Activated T-helper 2 cell treated with anti-CD3 and anti-CD28 coated beads, Interferon-gamma antibody, Interleukin-2, Interleukin-4, amounts not matched to agents 10 μg/mL and 5 μg/mL and 100 μg/mL, durations not matched to agents 14 hours and 24 hours and 36 hours (primary cell): ENCODE data around the gene KCNAB1. TPM values are rescaled to one million over a fixed set of nuclear protein-coding genes. Genes with fewer than 3 reads are reported as not detected.

Experiments used
- DNase-seq: peaks from one replicate; pipeline ENCODE4 v3.0.0; 2021; ENCODE audit warnings: low spot score
- H3K27ac Mint-ChIP-seq: one replicate; pipeline ENCODE4 v1.8.0; 2021; ENCODE audit warnings: mixed read lengths
- H3K27me3 Mint-ChIP-seq: one replicate; pipeline ENCODE4 v1.8.0; 2021; ENCODE audit warnings: low read depth, mixed read lengths
- H3K36me3 Mint-ChIP-seq: one replicate; pipeline ENCODE4 v1.8.0; 2021; ENCODE audit warnings: low read depth, mixed read lengths
- H3K4me1 Mint-ChIP-seq: one replicate; pipeline ENCODE4 v1.8.0; 2021; ENCODE audit warnings: low read depth, mixed read lengths
- H3K4me3 Mint-ChIP-seq: one replicate; pipeline ENCODE4 v1.8.0; 2021; ENCODE audit warnings: low read depth, mild to moderate bottlenecking, moderate library complexity, mixed read lengths
- H3K9me3 Mint-ChIP-seq: one replicate; pipeline ENCODE4 v1.8.0; 2021; ENCODE audit warnings: mixed read lengths
- intact Hi-C: fragments of 100-400 bp; cut with micrococcal nuclease; formaldehyde crosslinking; loops from one replicate; pipeline ENCODE4 v1.15.1; 2023
- total RNA-seq: library from RNA; stranded (reverse); gene quantifications from 2 replicates; pipeline ENCODE4 v1.2.3, GENCODE V29; 2022

KCNAB1 gene
- total RNA-seq, 1 donor from 2014 or later = not detected

- intact Hi-C loops = no loop called here
- no peak overlapping the region for H3K27ac Mint-ChIP-seq
- H3K36me3 Mint-ChIP-seq = no peaks in the 10 kb centered on the region
- no peaks in the 10 kb centered on the region for H3K4me1 Mint-ChIP-seq
- no peak overlapping the region for H3K4me3 Mint-ChIP-seq
- no peaks in the 10 kb centered on the region for H3K9me3 Mint-ChIP-seq
- no peak for DNase-seq
- H3K27me3 Mint-ChIP-seq = peaks cover 3% of the 10 kb centered on the region
Observed at GRCh38 chr3:156251424-156251823, 131.0 kb downstream of the KCNAB1 start.

- Mint-ChIP-seq H3K27me3 (peaks cover 6% of the 10 kb centered on the region), H3K4me1 (no peaks in the 10 kb centered on the region), H3K27ac (no peak overlapping the region), H3K4me3 (no peak overlapping the region), H3K9me3 (no peaks in the 10 kb centered on the region), H3K36me3 (no peaks in the 10 kb centered on the region)
- intact Hi-C loops = no loop called here
- DNase-seq = no peak
Observed at GRCh38 chr3:156252656-156253055, 132.3 kb downstream of the KCNAB1 start.

- Mint-ChIP-seq H3K27ac (no peak overlapping the region), H3K27me3 (peaks cover 6% of the 10 kb centered on the region), H3K9me3 (no peaks in the 10 kb centered on the region), H3K36me3 (no peaks in the 10 kb centered on the region), H3K4me3 (no peak overlapping the region), H3K4me1 (no peaks in the 10 kb centered on the region)
- DNase-seq = no peak
- intact Hi-C loops = no loop called here
Observed at GRCh38 chr3:156253150-156253549, 132.8 kb downstream of the KCNAB1 start.

DNA sequence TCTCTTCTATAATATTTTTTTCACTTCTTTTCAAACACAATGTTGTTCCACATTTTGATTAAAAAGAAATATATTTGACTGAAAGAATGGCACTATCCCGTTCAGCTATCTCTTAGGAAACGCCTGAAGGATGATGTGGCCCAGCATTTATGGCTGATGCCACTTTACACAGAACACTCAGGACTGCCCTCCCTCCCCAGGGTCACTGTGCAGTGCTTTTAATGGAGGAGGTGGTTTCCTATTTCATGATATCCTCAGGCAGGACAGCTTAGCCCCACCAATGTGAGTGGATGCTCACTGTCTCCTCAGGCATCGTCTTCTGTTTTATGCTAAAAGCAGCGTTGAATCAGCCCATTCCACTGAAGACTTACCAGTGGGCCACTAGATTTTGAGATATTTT lies 135.9 kb downstream of the KCNAB1 start:
- Mint-ChIP-seq H3K27me3 (peaks cover 10% of the 10 kb centered on the region), H3K36me3 (no peaks in the 10 kb centered on the region), H3K9me3 (no peaks in the 10 kb centered on the region), H3K4me1 (no peaks in the 10 kb centered on the region), H3K4me3 (no peak overlapping the region), H3K27ac (no peak overlapping the region)
- intact Hi-C loops = no loop called here
- DNase-seq = no peak

- intact Hi-C loops = no loop called here
- Mint-ChIP-seq H3K27me3 (peaks cover 10% of the 10 kb centered on the region), H3K4me3 (no peak overlapping the region), H3K9me3 (no peaks in the 10 kb centered on the region), H3K4me1 (no peaks in the 10 kb centered on the region), H3K27ac (no peak overlapping the region), H3K36me3 (no peaks in the 10 kb centered on the region)
- DNase-seq = no peak
Observed at GRCh38 chr3:156256945-156257344, 136.6 kb downstream of the KCNAB1 start.

- intact Hi-C loops = no loop called here
- H3K4me3 Mint-ChIP-seq = no peak overlapping the region
- H3K27me3 Mint-ChIP-seq = peaks cover 10% of the 10 kb centered on the region
- H3K36me3 Mint-ChIP-seq = no peaks in the 10 kb centered on the region
- no peak overlapping the region for H3K27ac Mint-ChIP-seq
- H3K9me3 Mint-ChIP-seq = no peaks in the 10 kb centered on the region
- H3K4me1 Mint-ChIP-seq = no peaks in the 10 kb centered on the region
- no peak for DNase-seq
Observed at GRCh38 chr3:156258301-156258700, 137.9 kb downstream of the KCNAB1 start.

GRCh38 chr3:156259896-156260295 lies 139.5 kb downstream of the KCNAB1 start:
- Mint-ChIP-seq H3K4me3 (no peak overlapping the region), H3K27ac (no peak overlapping the region), H3K4me1 (no peaks in the 10 kb centered on the region), H3K27me3 (peaks cover 8% of the 10 kb centered on the region), H3K36me3 (no peaks in the 10 kb centered on the region), H3K9me3 (no peaks in the 10 kb centered on the region)
- intact Hi-C loops = no loop called here
- DNase-seq = no peak

DNA sequence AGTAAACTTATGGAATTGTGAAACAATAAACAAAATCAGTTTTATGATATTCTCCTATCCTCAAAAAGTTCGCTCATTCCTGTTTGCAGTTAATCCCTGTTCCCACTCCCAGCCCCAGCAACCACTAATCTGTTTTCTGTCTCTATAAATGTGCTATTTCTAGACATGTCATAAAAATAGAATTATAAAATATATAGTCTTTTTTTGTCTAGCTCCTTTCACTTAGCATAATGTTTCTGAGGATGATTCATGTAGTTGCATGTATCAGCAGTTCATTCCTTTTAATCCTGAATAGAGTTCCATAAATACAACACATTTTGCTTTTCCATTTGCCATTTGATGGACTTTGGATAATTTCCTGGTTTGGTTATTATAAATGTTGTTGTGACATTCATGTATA lies 140.0 kb downstream of the KCNAB1 start:
- Mint-ChIP-seq H3K4me3 (no peak overlapping the region), H3K27ac (no peak overlapping the region), H3K27me3 (peaks cover 8% of the 10 kb centered on the region), H3K36me3 (no peaks in the 10 kb centered on the region), H3K4me1 (no peaks in the 10 kb centered on the region), H3K9me3 (no peaks in the 10 kb centered on the region)
- no peak for DNase-seq
- intact Hi-C loops = no loop called here

DNA sequence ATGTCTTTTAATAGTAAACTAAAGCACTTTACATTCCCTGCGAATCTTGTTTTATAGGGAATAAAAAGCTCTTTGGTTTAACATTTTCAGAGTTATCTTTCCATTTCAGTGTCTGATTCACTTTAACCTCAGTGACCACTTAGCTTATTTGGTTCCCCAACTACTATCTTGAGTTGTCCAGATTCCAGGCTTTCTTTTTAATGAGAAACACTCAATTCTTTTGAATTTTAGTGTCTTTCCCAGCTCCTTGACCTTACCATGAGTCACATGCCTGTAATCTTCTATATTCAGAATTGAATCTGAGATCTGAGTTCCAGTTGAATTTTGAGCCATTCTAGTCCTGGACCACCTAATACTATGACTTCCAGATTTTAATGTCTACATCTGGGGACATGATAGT lies 144.4 kb downstream of the KCNAB1 start:
- no peak overlapping the region for H3K27ac Mint-ChIP-seq
- H3K27me3 Mint-ChIP-seq = peaks cover 4% of the 10 kb centered on the region
- H3K4me1 Mint-ChIP-seq = no peaks in the 10 kb centered on the region
- H3K4me3 Mint-ChIP-seq = no peak overlapping the region
- intact Hi-C loops = no loop called here
- DNase-seq = no peak
- no peaks in the 10 kb centered on the region for H3K36me3 Mint-ChIP-seq
- no peaks in the 10 kb centered on the region for H3K9me3 Mint-ChIP-seq

DNA sequence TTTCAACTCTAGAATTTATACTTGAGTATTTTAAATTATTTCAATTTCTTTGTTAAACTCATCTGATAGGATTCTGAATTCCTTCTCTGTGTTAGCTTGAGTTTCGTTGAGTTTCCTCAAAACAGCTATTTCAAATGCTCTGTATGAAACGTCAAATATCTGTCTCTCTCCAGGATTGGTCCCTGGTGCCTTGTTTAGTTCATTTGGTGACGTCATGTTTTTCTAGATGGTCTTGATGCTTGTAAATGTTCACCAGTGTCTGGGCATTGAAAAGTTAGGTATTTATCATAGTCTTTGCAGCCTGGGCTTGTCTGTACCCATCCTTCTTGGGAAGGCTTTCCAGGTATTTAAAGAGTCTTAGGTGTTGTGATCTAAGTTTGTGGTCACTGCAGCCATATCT lies 151.1 kb downstream of the KCNAB1 start:
- Mint-ChIP-seq H3K4me1 (no peaks in the 10 kb centered on the region), H3K27ac (no peak overlapping the region), H3K36me3 (no peaks in the 10 kb centered on the region), H3K4me3 (no peak overlapping the region), H3K9me3 (no peaks in the 10 kb centered on the region), H3K27me3 (no peaks in the 10 kb centered on the region)
- no peak for DNase-seq
- intact Hi-C loops = no loop called here

DNA sequence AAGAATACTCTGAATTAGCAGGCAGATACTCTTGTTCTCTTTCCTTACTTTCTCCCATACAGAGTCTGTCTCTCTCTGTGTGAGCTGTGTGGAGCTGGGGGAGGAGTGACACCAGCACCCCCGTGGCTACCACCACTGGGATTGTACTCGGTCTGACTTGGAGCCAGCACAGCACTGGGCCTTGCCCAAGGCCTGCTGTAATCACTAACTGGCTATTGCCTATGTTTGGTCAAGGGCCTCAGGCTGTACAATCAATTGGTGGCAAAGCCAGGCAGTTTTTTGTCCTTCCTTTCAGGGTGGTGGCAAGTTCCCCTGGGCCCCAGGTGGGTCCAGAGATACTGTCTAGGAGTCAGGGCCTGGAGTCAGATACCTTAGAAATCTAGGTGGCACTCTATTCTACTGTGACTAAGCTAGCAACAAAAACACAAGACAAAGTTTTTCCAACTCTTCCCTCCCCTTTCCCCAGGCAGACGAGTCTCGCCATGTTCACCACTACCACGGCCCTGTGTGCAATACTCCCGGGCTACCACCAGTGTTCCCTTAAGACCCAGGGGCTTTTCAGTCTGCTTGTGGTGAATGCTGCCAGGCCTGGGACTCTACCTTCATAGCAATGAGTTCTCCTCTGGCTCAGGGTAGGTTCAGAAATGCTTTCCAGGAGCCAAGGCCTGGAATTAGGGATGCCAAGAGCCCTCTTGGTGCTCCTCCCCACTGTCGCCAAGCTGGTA lies 151.8 kb downstream of the KCNAB1 start:
- intact Hi-C loops = no loop called here

DNA sequence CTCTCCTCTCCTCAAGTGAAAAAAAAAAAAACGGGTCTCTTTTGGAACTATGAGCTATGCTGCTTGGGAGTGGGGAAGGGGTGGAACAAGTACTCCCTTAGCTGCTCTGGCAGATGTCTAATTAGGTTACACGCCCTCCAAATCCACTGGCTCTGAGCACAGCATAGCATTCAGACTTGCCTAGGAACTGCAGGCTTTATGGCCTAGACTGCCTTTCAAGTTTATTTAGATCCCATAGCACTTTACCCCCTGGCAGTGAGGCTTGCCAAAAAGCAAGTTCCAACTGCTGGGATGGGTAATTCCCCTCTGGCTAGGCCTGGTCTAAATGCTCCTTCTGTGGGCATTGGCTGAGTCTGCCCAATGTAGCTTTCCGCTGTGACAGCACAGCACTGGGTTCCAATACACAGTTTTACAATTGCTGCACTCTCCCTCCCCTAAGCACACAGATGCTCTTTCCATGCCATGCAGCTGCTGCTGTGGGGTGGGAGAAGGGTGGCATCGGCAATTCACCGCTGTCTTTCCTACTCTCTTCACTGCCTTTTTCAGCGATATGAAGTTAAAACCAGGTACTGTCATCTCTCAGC lies 152.8 kb downstream of the KCNAB1 start:
- H3K9me3 Mint-ChIP-seq = no peaks in the 10 kb centered on the region
- H3K27ac Mint-ChIP-seq = no peak overlapping the region
- no peaks in the 10 kb centered on the region for H3K4me1 Mint-ChIP-seq
- no peak for DNase-seq
- no peaks in the 10 kb centered on the region for H3K27me3 Mint-ChIP-seq
- intact Hi-C loops = no loop called here
- no peaks in the 10 kb centered on the region for H3K36me3 Mint-ChIP-seq
- no peak overlapping the region for H3K4me3 Mint-ChIP-seq

More for the DNA sequence above, 151.8 kb downstream of the KCNAB1 start:
- H3K27me3 Mint-ChIP-seq = no peaks in the 10 kb centered on the region
- H3K36me3 Mint-ChIP-seq = no peaks in the 10 kb centered on the region
- H3K27ac Mint-ChIP-seq = no peak overlapping the region
- no peaks in the 10 kb centered on the region for H3K4me1 Mint-ChIP-seq
- no peaks in the 10 kb centered on the region for H3K9me3 Mint-ChIP-seq
- H3K4me3 Mint-ChIP-seq = no peak overlapping the region
- DNase-seq = no peak

DNA sequence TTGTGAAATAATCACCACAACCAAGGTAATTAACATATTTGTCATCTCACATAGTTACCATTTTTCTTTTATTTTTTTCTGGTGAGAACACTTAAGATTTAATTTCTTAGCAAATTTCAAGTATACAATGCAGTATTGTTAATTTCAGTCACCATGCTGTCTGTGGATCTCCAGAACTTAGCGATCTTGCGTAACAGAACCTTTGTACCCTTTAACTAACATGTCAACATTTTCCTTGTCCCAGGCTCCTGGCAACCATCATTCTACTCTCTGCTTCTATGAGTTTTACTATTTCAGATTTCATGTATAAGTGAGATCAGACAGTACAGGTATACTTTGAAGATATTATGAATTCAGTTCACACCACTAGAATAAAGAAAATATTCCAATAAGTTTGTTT lies 154.4 kb downstream of the KCNAB1 start:
- Mint-ChIP-seq H3K27ac (no peak overlapping the region), H3K4me1 (no peaks in the 10 kb centered on the region), H3K36me3 (no peaks in the 10 kb centered on the region), H3K9me3 (no peaks in the 10 kb centered on the region), H3K4me3 (no peak overlapping the region), H3K27me3 (no peaks in the 10 kb centered on the region)
- DNase-seq = no peak
- intact Hi-C loops = no loop called here
